DOHH2 (cell line): ENCODE measurements around the gene STEAP1B.

Experiments used
- H3F3A ChIP-seq: fragments of 200-600 bp; sonication (generic), shearing (Covaris generic); 2 replicates; pipeline ENCODE4 v1.6.0; 2016; ENCODE audit warnings: antibody characterized with exemption, mild to moderate bottlenecking; ENCODE audit not compliant: control insufficient read depth, insufficient read depth
- H3K27ac ChIP-seq: fragments of 200-600 bp; sonication (generic); 2 replicates; pipeline ENCODE4 v1.5.1; 2014; ENCODE audit warnings: low read depth, mild to moderate bottlenecking, low read length, moderate library complexity
- H3K27me3 ChIP-seq: fragments of 200-600 bp; sonication (generic); 2 replicates; pipeline ENCODE4 v1.6.1; 2014; ENCODE audit warnings: mild to moderate bottlenecking, low read length, mixed read lengths; ENCODE audit not compliant: control insufficient read depth
- H3K36me3 ChIP-seq: fragments of 200-600 bp; sonication (generic); 2 replicates; pipeline ENCODE4 v1.6.1; 2014; ENCODE audit warnings: mild to moderate bottlenecking, low read length, moderate library complexity, mixed read lengths; ENCODE audit not compliant: control insufficient read depth
- H3K4me1 ChIP-seq: fragments of 200-600 bp; sonication (generic); 2 replicates; pipeline ENCODE4 v1.6.1; 2014; ENCODE audit warnings: mild to moderate bottlenecking, low read length, mixed read lengths; ENCODE audit not compliant: control insufficient read depth
- H3K4me2 ChIP-seq: fragments of 200-600 bp; sonication (generic); 2 replicates; pipeline ENCODE4 v1.6.0; 2014; ENCODE audit warnings: mild to moderate bottlenecking, low read length, moderate library complexity
- H3K4me3 ChIP-seq: fragments of 200-600 bp; sonication (generic); 2 replicates; pipeline ENCODE4 v1.5.1; 2014; ENCODE audit warnings: mild to moderate bottlenecking, low read length, mixed read lengths
- H3K79me2 ChIP-seq: fragments of 200-600 bp; sonication (generic); 2 replicates; pipeline ENCODE4 v1.6.1; 2014; ENCODE audit warnings: mild to moderate bottlenecking, low read length, mixed read lengths; ENCODE audit not compliant: control insufficient read depth
- H3K9me2 ChIP-seq: fragments of 200-600 bp; sonication (generic); replicated peaks from 2 replicates; pipeline ENCODE4 v1.6.1; 2014; ENCODE audit warnings: mild to moderate bottlenecking, low read length, mixed read lengths; ENCODE audit not compliant: control insufficient read depth
- H3K9me3 ChIP-seq: fragments of 200-600 bp; sonication (generic); 2 replicates; pipeline ENCODE4 v1.6.1; 2014; ENCODE audit warnings: antibody characterized with exemption, low read length, mixed read lengths; ENCODE audit not compliant: control insufficient read depth, insufficient read depth
- H4K20me1 ChIP-seq: fragments of 200-600 bp; sonication (generic); 2 replicates; pipeline ENCODE4 v1.6.0; 2014; ENCODE audit warnings: low read depth, mild to moderate bottlenecking, antibody characterized with exemption, low read length, moderate library complexity; ENCODE audit not compliant: control insufficient read depth, insufficient read depth
- EZH2phosphoT487 ChIP-seq: fragments of 200-600 bp; sonication (generic); IDR thresholded peaks from 2 replicates; pipeline ENCODE4 v1.6.1; 2017; ENCODE audit warnings: borderline replicate concordance, mild to moderate bottlenecking, antibody characterized with exemption, low read length, moderate library complexity, mixed read lengths
- TF ChIP-seq, protein P1 (sequence below): fragments of 200-600 bp; sonication (generic); IDR thresholded peaks from one replicate; pipeline ENCODE4 v1.5.1; 2014; ENCODE audit warnings: antibody characterized with exemption, mild to moderate bottlenecking, low read depth, low read length; ENCODE audit not compliant: poor library complexity, severe bottlenecking

Gene STEAP1B

DNA sequence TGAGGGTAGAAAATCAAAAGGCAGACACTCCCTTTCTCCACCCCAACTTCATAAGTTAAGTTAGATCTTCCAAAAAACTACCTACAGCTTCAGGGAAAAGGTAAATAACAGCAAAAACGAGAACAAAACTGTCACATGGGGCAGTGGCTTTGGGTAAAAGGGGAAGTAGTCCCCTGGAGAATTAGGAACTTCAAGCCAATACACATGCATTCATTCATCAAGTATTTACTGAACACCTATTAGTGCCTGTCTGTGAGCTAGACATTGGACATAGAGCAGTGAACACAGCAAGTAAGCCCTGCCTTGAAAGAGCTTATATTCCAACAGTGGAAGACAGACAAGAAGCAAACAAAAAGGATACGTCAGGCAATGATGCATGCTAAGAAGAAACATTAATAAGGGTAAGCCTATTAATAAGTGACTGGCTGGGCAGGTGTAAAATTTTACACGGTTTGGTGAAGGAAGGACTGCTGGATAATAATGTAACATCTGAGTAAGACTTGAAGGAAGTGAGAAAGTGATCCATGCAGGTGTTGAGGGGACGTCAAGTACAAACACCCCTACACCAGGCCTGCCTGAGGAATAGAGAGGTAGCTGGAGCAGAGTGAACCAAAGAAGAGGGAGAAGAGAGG lies 73.4 kb downstream of the STEAP1B start:
- H3F3A ChIP-seq = peaks cover 65% of the 10 kb centered on the region
- peaks cover 44% of the 10 kb centered on the region for H3K36me3 ChIP-seq
- H3K4me1 ChIP-seq = peaks cover 97% of the 10 kb centered on the region
- H3K9me2 ChIP-seq = no peaks in the 10 kb centered on the region
- H3K27ac ChIP-seq = peak overlapping the region; percentile 97
- H3K27me3 ChIP-seq = no peaks in the 10 kb centered on the region
- H3K4me2 ChIP-seq = peak overlapping the region; percentile 68
- no peaks in the 10 kb centered on the region for H3K9me3 ChIP-seq
- no peak for TF ChIP-seq EZH2phosphoT487
- TF ChIP-seq, protein P1, sequence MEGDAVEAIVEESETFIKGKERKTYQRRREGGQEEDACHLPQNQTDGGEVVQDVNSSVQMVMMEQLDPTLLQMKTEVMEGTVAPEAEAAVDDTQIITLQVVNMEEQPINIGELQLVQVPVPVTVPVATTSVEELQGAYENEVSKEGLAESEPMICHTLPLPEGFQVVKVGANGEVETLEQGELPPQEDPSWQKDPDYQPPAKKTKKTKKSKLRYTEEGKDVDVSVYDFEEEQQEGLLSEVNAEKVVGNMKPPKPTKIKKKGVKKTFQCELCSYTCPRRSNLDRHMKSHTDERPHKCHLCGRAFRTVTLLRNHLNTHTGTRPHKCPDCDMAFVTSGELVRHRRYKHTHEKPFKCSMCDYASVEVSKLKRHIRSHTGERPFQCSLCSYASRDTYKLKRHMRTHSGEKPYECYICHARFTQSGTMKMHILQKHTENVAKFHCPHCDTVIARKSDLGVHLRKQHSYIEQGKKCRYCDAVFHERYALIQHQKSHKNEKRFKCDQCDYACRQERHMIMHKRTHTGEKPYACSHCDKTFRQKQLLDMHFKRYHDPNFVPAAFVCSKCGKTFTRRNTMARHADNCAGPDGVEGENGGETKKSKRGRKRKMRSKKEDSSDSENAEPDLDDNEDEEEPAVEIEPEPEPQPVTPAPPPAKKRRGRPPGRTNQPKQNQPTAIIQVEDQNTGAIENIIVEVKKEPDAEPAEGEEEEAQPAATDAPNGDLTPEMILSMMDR = no peak
- no peaks in the 10 kb centered on the region for H4K20me1 ChIP-seq
- peak overlapping the region; percentile 46 for H3K4me3 ChIP-seq
- peaks cover 19% of the 10 kb centered on the region for H3K79me2 ChIP-seq

DNA sequence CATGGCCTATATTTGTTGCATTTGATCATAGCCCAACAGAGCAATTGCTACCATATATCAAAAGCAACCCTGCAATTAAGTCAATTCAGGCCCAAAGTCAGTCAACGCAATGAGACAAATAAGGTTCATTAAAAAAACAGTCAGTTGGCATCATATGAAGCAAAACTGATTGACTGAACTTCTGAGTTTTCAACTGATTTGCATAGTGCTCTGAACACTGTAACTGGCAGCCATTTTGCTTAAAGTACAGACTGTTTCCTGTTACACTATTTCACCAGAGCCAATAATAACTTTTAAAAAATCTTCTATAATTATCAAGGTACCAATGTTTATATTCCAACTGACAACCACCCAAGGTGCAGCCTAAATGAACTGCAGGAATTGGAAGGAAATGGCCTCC lies 74.6 kb downstream of the STEAP1B start:
- Histone ChIP-seq H3K4me2 (peak overlapping the region; percentile 68), H3K4me3 (peak overlapping the region; percentile 46), H4K20me1 (no peaks in the 10 kb centered on the region), H3K27me3 (no peaks in the 10 kb centered on the region), H3K27ac (peak overlapping the region; percentile 97), H3K36me3 (peaks cover 37% of the 10 kb centered on the region), H3F3A (peaks cover 61% of the 10 kb centered on the region), H3K4me1 (peaks cover 97% of the 10 kb centered on the region), H3K79me2 (peaks cover 25% of the 10 kb centered on the region), H3K9me2 (no peaks in the 10 kb centered on the region), H3K9me3 (no peaks in the 10 kb centered on the region)
- TF ChIP-seq, protein P1 = no peak
- TF ChIP-seq EZH2phosphoT487 = no peak

DNA sequence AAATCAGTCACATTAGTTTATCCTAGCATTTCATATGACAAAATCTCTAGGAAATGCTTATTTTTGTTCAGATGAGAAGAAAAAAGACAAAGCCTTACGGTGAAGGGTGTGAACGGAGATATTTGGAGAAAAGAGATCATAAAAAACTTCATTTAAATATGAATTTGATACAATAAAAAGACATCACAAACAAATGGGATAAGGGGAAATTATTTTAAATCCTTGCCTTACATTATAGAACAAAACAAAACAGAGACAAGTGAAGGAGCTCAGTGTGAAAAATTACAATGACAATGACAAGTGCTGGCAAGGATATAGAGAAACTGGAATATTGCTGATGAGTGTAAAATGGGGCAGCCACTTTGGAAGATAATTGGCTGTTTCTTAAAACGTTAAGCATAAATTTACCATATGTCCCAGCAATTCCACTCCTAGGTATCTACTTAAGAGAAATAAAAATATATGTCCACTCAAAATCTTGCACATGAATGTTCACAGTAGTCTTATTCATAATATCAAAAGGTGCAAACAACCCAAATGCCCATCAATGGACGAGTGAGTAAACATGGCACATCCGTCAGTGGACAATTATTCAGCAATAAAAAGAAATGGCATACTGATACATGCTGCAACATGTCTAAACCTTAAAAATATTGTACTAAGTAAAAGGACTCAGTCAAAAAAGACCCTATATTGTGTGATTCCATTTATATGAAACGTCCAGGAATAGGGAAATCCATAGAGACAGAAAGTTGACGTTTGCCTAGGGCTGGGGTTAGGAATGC lies 77.0 kb downstream of the STEAP1B start:
- Histone ChIP-seq H3K4me2 (peak overlapping the region; percentile 68), H3K36me3 (peaks cover 22% of the 10 kb centered on the region), H3K9me2 (no peaks in the 10 kb centered on the region), H3K4me1 (peaks cover 94% of the 10 kb centered on the region), H3K4me3 (peak overlapping the region; percentile 46), H3K79me2 (peaks cover 22% of the 10 kb centered on the region), H3K27me3 (no peaks in the 10 kb centered on the region), H3K27ac (peak overlapping the region; percentile 97), H3F3A (peaks cover 46% of the 10 kb centered on the region), H4K20me1 (no peaks in the 10 kb centered on the region), H3K9me3 (no peaks in the 10 kb centered on the region)
- TF ChIP-seq, protein P1 = no peak
- no peak for TF ChIP-seq EZH2phosphoT487
